A549 treated with AZD2906 at 1 μM for 4 hours (cell line): Measurements from ENCODE around the gene ACER2. TPM values are rescaled to one million over a fixed set of nuclear protein-coding genes. Genes with fewer than 3 reads are reported as not detected.

ENCODE experiments used
- total RNA-seq: library from RNA; stranded (reverse); fragments of 200-300 nt; extraction: Qiagen RNA extraction; gene quantifications from 5 replicates; pipeline ENCODE4 v1.2.3, GENCODE V29; 2022

ACER2 gene
- total RNA-seq = 2.6 to 3.2 TPM (median 2.9 TPM) in 5 replicates

GRCh38 chr9:19408693-19409400 lies at the start of gene ACER2:
Gene ACER2, plus strand, starts transcription at chr9:19409009. Its CDS starts 76 bp downstream, at chr9:19409085.

Other genes with a start within 250 kb of the ACER2 start
- 13.2 to 20.5 TPM (median 15.5 TPM) in 5 replicates for gene DENND4C, start 178.3 kb upstream of the ACER2 start, total RNA-seq
- 2,156 to 2,832 TPM (median 2,775 TPM) in 5 replicates for gene RPS6, start 28.8 kb upstream of the ACER2 start, total RNA-seq